Right renal cortex interstitium (tissue), 3 donors: ENCODE measurements around the gene PPP4R3B. TPM values are rescaled to one million over a fixed set of nuclear protein-coding genes. Genes with fewer than 3 reads are reported as not detected.
"Not testable (repeated sequence)": the region's sequence is repeated elsewhere in the genome, so short reads cannot be mapped to it uniquely, and the experiment has no call there.

Experiments
- DNase-seq, 3 donors: peaks; one replicate each; pipeline ENCODE4 v3.0.0-alpha.2; 2013; ENCODE audit warnings: low read depth in 3 of 3, low spot score in 2 of 3
- polyA plus RNA-seq, 3 donors: library from polyadenylated mRNA; unstranded; fragments of 120-200 nt; gene quantifications; one replicate each; pipeline ENCODE4 v1.2.1, GENCODE V29; 2013; ENCODE audit not compliant: insufficient read length in 3 of 3

PPP4R3B gene
- polyA plus RNA-seq, 3 donors = 77.9 to 84.6 (median 82.0) TPM

DNA sequence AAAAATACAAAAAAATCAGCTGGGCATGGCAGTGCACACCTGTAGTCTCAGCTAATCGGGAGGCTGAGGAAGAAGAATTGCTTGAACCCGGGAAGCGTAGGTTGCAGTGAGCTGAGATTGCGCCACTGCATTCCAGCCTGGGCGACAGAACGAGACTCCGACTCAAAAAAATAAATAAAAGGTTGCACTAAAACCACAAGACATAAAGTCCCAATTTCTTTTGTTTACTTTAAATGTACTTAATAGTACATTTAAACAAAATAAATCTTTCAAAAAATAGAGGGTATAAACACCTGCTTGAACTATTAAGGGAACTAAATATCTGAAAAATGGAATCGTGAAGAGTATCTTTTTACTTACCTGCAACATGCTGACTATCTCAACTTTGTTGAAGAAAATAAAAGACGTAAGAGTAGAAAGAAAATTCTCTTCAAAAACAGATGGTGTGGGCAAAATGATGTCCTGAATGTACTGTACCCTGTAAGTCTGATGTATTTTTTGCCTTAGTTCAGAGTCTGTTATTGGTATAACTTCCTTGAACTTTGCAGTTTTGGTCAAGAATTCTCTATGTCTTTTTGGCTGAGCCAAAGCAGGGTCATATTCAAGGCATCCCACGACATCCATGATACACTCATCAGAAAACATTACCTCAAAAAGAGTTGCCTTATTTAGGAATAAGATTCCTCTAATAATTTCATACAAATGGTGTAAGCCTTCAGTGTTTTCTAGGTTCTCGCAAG, 19.2 kb downstream of the PPP4R3B start:
- DNase-seq = no peak

DNA sequence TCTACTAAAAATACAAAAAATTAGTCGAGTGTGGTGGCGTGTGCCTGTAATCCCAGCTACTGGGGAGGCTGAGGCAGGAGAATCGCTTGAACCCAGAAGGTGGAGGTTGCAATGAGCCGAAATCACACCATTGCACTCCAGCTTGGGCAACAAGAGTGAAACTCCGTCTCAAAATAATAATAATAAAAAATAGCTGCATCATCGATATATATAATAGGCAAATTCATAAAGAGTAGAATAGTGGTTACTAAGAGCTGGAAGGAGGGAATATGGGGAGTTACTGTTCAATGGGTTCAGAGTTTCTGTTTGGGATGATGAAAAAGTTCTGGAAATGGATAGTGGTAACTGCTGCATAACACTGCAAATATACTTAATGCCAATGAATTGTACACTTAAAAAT, 20.6 kb downstream of the PPP4R3B start:
- not testable (repeated sequence) for DNase-seq

DNA sequence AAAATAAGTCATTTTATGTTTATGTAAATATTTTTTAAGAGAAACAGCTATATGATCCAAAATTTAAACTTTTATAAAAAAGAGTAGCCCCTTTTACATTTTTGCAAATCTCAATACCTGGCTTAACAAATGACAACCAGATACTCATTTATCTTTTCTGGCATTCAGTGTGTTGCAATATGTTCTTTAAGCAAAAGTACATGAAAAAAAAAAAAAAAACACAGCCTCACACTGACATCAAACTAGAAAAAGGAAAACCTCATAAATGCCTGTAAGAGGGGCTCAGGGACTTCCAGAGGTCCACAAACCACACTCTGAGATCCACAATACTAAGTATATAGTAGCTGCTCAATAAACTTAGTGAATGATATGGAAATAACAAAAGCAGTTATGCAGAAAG, 21.9 kb downstream of the PPP4R3B start:
- no peak for DNase-seq

DNA sequence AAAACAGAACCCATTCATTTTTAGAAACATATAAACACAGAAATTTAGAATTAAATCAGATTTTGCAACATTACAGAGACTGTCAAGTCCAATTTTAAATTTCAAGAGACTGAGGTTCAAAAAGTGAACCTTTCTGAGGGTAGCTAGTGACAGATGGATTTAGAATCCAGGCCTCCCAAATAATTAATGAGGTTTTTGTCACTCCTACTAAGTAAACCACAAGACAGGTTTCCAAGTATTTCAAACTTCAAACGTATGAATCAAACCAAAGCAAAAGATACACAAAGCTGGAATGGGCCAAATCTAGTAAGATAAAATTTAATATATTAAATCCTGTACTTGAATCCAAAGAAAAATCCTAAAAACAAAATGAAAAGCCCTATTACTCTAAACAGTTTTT, 25.3 kb downstream of the PPP4R3B start:
- DNase-seq = no peak

DNA sequence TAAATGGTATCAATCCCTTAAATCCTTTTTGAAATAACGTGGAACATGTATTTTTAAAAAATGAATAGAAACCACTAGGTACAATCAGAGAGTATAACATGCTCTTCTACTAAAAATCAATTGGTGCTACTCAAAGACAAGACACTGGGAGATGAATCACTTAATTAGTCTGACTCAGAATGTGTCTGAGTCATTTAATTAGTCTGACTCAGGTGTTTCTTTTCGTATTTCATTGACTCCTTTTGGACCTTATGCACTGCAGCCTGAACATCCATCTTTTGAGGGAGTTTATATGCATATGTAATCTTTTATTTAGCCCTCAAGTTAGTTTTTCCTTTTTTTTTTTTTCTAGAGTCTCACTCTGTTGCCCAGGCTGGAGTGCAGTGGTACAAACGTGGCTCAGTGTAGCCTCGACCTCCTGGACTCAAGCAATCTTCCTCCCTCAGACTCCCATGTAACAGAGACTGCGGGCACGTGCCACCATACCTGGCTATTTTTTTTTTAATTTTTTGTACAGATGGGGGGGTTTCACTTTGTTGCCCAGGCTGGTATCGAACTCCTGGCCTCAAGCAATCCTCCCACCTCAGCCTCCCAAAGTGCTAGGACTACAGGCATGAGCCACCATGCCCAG, 26.5 kb downstream of the PPP4R3B start:
- no peak for DNase-seq

DNA sequence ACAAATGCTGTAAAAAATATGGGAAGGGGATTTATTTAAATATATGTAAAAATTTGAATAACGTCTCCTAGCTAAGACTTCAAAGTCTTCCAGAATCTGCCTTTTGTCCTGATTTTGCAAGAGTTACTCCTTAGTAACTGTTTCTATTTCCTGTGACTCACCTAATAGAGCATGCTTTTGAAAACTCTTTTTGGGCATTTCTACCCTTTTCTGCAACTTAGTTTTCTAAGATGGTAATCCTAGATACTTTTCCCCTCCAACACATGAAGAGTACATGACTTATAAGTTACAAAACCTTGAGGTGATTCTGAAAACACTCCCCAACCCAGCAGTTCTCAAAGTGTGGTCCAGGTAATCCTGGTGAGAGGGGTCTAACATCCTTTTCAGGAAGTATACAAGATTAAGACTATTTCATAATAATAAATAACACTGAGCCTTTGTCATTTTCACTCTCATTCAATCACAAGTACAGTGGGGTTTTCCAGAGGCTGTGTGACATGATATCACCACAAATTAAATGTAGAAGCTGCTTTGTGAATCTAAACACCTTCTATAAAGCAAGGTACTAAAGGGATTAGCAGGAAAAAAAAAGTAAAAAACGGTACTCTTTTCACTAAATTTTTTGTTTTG, 31.9 kb downstream of the PPP4R3B start:
- DNase-seq = no peak

DNA sequence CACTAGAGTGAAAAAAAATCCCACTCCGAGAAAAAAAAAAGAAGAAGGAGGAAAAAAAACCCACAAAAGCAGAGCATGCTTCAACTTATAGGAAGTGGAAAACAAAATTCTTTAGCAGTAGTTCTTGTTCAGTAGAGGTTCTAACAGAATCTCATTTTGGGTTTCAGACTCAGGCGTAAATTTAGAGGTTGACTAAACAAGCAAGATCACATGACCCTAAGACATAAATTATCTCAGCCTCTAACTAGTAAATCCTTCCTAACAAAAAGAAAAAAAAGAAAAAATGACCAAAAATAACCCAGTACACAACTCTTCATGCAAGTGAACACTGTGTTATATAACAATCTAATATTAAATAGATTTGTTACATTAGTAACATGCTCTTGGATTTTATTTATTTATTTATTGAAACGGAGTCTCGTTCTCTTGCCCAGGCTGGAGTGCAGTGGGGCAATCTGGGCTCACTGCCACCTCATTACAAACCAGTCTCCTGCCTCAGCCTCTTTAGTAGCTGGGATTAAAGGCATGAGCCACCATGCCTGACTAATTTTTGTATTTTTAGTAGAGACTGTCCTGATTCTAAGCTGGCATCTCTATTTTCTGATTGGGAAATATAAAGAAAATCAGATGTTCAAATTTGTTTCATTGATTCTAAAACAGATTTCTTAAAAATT, 35.4 kb downstream of the PPP4R3B start:
- peak in 2 of 3 donors; percentile 2 to 16 for DNase-seq

DNA sequence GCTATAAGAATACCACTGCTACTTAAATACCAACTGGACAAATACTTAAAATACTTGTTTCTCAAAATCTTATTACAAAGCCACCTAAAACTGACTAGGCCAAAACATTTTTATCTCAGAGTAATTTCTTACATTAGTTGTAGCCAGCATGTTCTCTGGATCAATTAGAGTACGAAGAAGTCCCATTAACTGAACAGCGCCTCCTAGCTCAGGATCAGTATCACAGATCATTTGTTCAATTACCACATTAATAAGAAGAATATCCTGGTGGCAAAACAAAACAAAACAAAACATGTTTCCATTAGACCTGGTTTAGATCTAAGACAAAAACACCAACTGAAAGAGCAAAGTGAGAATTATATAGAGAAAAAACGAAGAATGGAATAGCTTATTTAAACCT, 36.0 kb downstream of the PPP4R3B start:
- no peak for DNase-seq

DNA sequence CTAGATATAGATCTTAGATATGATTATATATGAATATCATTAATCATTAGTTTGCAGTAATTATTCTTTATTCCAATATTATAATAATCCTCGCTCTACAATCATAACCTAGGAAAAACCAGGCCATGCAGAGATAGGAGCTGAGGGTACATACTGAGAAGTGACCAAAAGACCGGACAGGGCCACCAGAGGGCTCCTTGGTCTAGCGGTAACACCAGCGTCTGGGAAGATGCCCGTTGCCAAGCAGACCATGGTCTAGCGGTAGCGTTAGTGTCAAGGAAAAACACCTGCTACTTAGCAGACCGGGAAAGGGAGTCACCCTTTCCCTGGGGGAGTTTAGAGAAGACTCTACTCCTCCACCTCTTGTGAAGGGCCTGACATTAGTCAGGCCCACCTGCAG, 48.4 kb downstream of the PPP4R3B start:
- not testable (repeated sequence) for DNase-seq

DNA sequence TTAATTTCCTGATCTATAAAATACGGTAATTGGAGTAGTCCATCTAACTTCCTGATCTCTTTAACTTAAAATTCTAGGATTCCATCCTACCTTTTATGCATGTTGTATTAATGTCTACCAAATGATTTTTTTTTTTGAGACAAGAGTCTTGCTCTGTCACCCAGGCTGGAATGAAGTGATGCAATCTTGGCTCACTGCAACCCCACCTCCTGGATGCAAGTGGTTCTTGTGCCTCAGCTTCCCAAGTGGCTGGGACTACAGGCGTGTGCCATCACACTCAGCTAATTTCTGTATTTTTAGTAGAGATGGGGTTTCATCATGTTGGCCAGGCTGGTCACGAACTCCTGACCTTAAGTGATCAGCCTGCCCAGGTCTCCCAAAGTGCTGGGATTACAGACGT, 50.1 kb downstream of the PPP4R3B start:
- no peak for DNase-seq

DNA sequence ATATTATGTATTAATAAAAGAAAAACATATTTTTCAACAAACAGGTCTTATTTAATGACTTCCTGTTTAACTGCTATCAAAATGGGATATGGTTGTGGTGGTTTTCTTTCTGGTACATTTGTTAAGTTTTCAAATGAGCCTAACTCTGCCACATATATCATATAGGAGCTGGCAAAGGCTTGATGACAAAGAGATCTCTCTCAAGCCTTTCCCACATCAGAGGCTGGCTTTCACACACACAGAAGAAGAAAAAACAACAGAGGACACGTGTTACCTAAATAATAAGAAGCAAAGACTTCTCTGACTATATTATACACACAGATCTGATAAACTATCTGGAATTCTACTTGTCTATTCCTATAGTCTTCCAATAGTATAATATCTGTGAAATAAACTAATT, 51.8 kb downstream of the PPP4R3B start:
- DNase-seq = no peak

DNA sequence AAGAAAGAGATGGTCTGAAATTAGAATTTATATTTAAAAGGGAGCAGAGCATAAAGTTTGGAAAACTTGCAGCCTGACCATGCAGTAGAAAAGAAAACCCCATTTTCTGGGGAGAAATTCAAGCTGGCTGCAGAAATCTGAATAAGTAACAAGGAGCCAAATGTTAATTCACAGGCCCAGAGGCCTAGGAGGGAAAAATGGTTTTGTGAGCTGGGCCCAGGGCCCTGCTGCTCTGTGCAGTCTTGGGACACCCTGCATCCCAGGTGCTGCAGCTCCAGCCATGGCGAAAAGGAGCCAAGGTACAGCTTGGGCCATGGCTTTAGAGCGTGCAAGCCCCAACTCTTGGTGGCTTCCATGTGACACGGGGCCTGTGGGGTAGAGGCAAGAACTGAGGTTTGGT, 56.6 kb downstream of the PPP4R3B start:
- DNase-seq = no peak

DNA sequence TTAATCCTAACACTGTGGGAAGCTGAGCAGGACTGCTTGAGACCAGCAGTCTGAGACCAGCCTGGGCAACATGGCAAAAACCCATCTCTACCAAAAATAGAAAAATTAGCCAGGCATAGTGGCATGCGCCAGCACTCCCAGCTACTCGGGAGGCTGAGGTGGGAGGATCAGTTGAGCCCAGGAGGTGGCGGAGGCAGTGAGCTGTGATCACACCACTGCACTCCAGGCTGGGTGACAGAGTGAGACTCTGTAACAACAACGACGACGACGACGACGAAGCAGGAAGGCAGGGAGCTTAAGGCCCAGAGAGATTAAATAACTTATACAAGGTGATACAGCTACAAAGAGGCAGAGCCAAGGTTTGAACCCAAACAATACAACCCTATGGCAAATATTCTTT, 60.6 kb downstream of the PPP4R3B start:
- DNase-seq = no peak

DNA sequence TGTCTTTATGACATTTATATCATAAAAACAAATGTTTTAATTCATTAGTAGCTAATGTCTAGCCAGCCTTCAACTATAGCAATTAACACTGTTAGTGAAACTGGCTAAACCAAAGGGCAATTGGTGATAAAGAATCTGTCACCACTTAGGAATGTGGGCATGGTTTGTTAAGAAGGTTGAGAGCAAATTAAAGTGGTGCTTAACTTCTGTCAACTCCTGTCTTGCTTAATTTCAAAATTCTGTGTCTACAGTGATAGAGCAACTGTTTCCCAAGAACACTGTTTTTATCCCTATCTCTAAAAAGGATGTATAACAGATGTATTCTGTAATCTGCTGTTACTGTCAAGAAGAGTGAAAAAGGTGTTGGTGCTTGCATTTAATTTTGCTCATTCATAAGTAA, 61.4 kb downstream of the PPP4R3B start:
- DNase-seq = no peak

DNA sequence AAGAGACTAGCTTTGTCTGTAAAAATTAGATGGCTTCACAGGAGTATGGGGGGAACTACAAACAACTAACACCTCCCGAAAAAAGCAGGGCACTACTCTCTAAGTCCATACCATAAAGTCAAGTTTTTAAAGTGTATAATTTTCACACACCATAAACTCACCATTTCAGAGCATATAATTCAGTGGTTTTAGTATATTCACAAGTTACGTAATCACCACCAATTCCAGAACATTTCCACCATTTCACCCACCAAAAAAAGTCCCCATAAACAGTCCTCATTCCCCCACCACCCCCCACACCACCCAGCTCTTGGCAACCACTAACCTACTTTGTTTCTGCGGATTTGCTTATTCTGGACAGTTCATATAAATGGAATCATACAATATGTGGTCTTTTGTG, 64.1 kb downstream of the PPP4R3B start:
- DNase-seq = no peak

DNA sequence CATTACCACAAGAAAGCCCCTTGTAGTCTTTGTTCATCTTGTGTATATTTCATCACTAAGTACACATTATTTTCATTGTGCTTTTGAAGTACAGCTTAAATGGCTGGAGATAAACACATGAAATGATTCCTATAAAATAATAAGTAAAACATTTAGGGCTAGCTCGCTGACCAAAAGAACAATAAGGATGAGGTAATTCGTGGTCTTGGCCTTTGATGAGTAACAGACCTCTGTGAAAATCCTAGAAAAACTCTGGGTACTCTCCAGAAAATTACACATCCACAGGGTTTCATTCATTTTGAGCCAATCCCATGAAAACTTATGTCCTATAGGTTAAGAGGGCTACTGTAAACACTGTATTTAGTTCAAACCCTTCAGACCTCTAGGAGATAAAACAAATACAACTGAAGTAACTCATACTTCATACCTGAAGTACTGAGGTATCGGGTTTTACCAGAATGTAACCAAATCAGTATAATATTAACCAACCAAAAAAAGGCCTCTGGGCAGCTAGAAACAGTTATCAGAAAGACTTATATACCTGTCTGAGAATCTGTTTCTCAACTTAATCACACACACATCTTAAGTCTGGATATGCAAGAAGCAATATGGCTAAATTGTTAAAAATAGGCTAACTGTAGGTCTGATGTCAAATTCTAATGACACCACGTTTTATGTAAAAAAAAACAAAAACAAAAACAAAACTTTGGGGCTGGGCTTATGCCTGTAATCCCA, 66.9 kb downstream of the PPP4R3B start:
- DNase-seq = no peak

DNA sequence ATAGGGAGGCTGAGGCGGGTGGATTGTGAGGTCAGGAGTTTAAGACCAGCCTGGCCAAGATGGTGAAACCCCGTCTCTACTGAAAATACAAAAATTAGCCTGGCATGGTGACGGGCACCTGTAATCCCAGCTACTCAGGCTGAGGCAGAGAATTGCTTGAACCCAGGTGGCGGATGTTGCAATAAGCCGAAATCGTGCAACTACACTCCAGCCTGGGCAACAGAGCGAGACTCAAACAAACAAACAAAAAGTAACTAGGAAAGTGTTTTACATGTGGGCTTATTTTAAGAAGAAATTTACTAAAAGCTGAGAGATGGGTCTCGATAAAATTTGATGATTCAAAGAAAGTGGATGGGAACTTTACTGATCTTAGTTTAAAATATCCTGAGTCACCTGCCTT, 69.7 kb downstream of the PPP4R3B start:
- not testable (repeated sequence) for DNase-seq

DNA sequence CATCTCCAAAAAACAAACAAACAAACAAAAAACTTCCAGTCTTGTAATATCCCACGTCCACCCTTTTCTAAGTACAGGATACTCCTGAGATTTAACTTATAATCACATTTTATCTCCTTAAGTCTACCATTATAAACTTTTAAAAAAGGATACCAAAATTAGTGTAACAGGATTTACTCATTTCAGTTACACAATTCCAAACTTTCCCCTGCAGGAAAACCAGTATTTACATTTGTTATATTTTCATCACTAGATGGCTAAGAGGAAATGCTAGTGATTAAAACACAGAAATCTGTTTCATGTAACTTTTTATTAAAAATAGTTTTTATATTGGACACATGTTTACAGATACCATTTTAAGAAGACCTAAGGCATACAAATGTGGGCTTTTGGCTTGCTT, 70.4 kb downstream of the PPP4R3B start:
- no peak for DNase-seq

DNA sequence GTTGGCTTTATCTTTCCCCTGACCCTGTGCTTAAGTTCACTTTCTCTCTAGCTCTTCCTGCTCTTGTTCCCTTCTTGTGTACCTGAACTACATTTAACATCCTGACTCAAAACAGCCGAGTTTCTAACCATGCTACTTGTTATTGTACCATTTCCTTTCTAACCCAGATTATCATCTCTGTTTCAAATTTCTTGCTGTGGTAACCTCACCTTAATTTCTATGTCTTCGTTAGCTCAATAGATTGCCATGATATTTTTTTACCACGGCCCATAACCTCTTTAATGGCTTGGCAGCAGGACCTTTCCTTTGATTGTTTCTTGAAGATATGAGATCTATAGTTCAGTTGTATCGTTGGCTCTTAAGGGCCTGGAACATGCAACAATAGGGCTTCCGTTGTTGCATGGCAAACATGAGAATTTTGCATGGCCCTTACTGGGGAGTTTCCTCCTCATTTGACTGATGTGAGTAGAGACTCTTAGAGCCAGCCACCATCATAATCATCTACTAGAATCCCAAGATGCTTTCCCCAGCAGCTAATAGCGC, 86.8 kb downstream of the PPP4R3B start:
- DNase-seq = no peak

DNA sequence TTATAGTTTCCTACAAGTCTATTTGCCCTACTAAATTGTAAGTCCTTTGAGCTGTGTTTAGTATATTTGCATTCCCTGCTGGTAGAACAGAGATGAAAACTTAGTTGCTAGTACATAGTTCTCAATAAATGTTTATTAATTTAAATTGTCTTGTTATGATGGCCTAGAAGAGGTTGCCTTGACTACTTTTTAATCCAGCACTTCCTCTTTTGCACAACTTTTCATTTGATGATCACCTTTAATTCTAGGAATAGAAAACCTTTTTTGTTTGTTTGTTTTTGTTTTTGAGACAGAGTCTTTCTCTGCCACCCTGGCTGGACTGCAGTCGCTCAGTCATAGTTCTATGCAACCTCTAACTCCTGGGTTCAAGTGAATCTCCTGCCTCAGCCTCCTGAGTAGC, 91.2 kb downstream of the PPP4R3B start:
- DNase-seq = no peak
